AG04450 (cell line): ENCODE measurements around the gene AKAP6. TPM values are rescaled to one million over a fixed set of nuclear protein-coding genes. Genes with fewer than 3 reads are reported as not detected.
A peak's percentile ranks its signal among the peaks of the same experiment; 100 is the strongest.
"Not testable (repeated sequence)": the region's sequence is repeated elsewhere in the genome, so short reads cannot be mapped to it uniquely, and the experiment has no call there.

Experiments used
- CTCF ChIA-PET: fragments of 300-600, 350-600 bp; formaldehyde crosslinking; extraction: SDS; loops from one replicate; lab custom pipeline; 2022; ENCODE audit warnings: antibody characterized with exemption, inconsistent platforms; lab: Charles Lee
- POLR2A ChIA-PET: fragments of 350-600 bp; formaldehyde crosslinking; extraction: SDS; loops from one replicate; lab custom pipeline; 2021; ENCODE audit warnings: antibody characterized with exemption, inconsistent platforms; lab: Yijun Ruan, JAX
- DNase-seq: peaks from one replicate; pipeline ENCODE4 v3.0.0-alpha.2; 2011; ENCODE audit warnings: low read depth, low spot score
- H3K27ac ChIP-seq: one replicate; pipeline ENCODE4 v1.5.1; 2012; ENCODE audit warnings: low read depth, low read length, control low read depth
- H3K27me3 ChIP-seq: one replicate; pipeline ENCODE4 v1.6.0; 2012; ENCODE audit warnings: low read length; ENCODE audit not compliant: control insufficient read depth, insufficient read depth
- H3K4me3 ChIP-seq: 2 replicates; pipeline ENCODE4 v1.5.1; 2011; ENCODE audit warnings: mild to moderate bottlenecking, low read depth, low read length, control low read depth
- H3K9me3 ChIP-seq: 2 replicates; pipeline ENCODE4 v1.5.1; 2012; ENCODE audit warnings: low read length; ENCODE audit not compliant: control insufficient read depth, insufficient read depth
- polyA plus RNA-seq: library from polyadenylated mRNA; depleted of rRNA; stranded (reverse); fragments of >200 nt; gene quantifications from 2 replicates; pipeline ENCODE4 v1.2.3, GENCODE V29; 2011
- TF ChIP-seq, protein P1 (sequence below): IDR thresholded peaks from 2 replicates; pipeline ENCODE4 v1.5.1; 2011; ENCODE audit warnings: low read depth, low read length, control low read depth, inconsistent platforms

The AKAP6 gene
- polyA plus RNA-seq, 1 experiment, result 0.78 TPM

DNA sequence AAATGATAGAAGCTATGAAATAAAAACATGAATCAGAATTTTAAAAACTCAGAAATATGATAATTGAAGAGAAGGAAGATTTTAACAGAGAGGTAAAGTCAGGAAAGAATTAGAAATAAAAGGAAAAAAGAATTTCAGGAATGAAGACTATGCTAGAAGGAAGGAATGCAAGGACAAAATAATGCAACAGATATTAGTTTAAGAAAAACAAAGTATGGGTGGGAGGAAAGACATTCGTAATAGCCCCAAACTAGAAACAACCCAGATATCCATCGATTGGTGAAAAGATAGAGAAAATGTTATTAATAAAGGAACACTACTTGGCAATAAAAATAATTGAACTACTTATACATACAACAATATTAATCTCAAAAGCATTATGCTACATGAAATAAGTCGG lies 129.6 kb downstream of the AKAP6 start:
- CTCF ChIA-PET, result interaction anchor here (2.5 kb wide), 1 partner anchor 12 kb away, joined by 9 read pairs; no protein-coding TSS in a partner anchor
- Histone ChIP-seq H3K9me3 (no peaks in the 10 kb centered on the region), H3K27ac (no peak overlapping the region), H3K4me3 (no peak overlapping the region), H3K27me3 (no peaks in the 10 kb centered on the region)
- DNase-seq, result no peak
- TF ChIP-seq, protein P1, sequence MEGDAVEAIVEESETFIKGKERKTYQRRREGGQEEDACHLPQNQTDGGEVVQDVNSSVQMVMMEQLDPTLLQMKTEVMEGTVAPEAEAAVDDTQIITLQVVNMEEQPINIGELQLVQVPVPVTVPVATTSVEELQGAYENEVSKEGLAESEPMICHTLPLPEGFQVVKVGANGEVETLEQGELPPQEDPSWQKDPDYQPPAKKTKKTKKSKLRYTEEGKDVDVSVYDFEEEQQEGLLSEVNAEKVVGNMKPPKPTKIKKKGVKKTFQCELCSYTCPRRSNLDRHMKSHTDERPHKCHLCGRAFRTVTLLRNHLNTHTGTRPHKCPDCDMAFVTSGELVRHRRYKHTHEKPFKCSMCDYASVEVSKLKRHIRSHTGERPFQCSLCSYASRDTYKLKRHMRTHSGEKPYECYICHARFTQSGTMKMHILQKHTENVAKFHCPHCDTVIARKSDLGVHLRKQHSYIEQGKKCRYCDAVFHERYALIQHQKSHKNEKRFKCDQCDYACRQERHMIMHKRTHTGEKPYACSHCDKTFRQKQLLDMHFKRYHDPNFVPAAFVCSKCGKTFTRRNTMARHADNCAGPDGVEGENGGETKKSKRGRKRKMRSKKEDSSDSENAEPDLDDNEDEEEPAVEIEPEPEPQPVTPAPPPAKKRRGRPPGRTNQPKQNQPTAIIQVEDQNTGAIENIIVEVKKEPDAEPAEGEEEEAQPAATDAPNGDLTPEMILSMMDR, result no peak
- POLR2A ChIA-PET, result no interaction called here

DNA sequence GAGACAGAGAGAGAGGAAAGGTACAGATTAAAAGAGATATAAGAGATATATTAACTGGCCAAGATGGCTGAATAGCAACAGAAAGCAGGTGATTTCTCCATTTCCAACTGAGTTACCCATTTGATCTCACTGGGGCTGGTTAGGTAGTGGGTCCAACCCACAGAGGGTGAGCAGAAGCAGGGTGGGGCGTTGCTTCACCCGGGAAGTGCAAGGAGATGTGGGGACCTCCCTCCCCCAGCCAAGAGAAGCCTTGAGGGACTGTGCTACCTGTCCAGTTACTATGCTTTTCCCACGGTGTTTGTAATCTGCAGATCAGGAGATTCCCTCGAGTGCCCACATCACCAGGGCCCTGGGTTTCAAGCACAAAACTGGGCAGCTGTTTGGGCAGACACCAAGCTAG lies 131.2 kb downstream of the AKAP6 start:
- H3K9me3 ChIP-seq, result no peaks in the 10 kb centered on the region
- no peak for DNase-seq
- ChIA-PET CTCF (interaction anchor here (2.5 kb wide), 1 partner anchor 10 kb away, joined by 9 read pairs; no protein-coding TSS in a partner anchor), POLR2A (no interaction called here)
- no peaks in the 10 kb centered on the region for H3K27me3 ChIP-seq
- TF ChIP-seq, protein P1, result no peak
- no peak overlapping the region for H3K27ac ChIP-seq
- no peak overlapping the region for H3K4me3 ChIP-seq

DNA sequence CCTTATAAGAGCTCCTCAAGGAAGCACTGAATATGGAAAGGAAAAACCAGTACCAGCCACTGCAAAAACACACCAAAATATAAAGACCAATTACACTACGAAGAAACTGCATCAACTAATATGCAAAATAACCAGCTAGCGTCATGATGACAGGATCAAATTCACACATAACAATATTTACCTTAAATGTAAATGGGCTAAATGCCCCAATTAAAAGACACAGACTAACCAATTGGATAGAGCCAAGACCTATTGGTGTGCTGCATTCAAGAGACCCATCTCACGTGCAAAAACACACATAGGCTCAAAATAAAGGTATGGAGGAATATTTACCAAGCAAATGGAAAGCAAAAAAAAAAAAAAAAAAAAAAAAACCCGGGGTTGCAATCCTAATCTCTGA lies 133.5 kb downstream of the AKAP6 start:
- CTCF ChIA-PET, POLR2A ChIA-PET, H3K27me3 ChIP-seq, H3K27ac ChIP-seq, DNase-seq, H3K4me3 ChIP-seq, H3K9me3 ChIP-seq: not testable (repeated sequence)

DNA sequence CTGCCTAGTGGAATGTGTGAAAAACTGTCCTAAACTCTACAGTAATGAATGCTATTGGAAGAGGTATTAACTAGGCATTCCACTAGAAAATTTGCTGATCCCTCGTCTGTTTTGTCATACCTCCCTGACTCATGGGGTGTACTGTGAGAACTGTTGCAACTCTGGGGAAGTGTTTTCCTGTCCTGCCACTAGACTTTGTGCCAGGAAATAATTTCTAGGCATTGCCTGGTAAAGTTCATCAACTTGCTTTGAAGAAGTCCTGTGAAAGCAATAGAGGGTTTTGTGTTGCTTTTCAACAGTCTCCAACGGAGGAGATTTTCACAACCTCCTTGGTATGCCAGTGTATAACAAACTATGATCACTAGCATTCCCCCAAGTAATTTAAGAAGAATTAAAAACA lies 139.9 kb downstream of the AKAP6 start:
- TF ChIP-seq, protein P1, result no peak
- POLR2A ChIA-PET, result interaction anchor here (1.0 kb wide), 1 partner anchor 214 kb away, joined by 7 read pairs; no protein-coding TSS in a partner anchor
- no peak for DNase-seq
- CTCF ChIA-PET, result interaction anchor here (0.9 to 4.2 kb wide), 6 partner anchors 10 to 395 kb away, joined by 3 to 36 read pairs (median 10); no protein-coding TSS in a partner anchor
- H3K9me3 ChIP-seq, result no peaks in the 10 kb centered on the region
- H3K27ac ChIP-seq, result peak overlapping the region; percentile 40
- H3K27me3 ChIP-seq, result no peaks in the 10 kb centered on the region
- no peak overlapping the region for H3K4me3 ChIP-seq

DNA sequence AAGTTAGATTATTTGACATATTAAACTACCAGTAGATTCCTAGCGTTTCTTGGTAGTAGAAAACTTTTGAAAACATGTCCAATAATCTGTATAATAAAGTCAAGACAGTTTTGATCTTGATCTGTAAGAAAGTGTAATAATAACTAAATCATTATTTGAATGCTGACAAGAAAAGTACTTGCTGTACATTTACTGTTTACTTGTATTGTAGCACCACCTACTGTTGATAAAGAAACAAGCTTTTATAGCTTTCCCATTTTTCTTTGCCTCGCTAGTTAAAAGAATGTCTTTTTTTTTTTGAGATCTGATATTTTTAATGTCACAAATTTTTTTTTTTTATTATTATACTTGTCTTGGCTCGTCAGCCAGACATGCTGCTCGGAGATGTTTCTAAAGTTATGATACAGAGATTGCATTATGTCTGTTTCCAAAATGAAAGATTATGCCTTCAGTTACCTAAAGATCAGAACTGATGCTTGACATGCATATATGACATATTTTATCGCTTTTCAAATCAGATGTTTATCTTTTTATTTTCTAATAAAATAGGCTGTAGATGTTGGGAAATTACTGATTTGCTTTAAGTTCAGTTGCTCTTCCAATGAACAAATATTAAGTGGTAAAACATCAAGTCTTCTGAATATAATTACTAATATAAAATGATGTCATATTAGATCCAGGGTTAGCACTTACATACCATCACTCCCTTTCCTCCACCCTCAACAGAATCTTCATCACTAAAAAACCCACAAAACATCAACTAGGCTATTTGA lies 140.5 kb downstream of the AKAP6 start:
- no peak overlapping the region for H3K4me3 ChIP-seq
- TF ChIP-seq, protein P1, result peak; percentile 54

More for the DNA sequence above, 140.5 kb downstream of the AKAP6 start:
- no peak for DNase-seq
- no peaks in the 10 kb centered on the region for H3K27me3 ChIP-seq
- H3K27ac ChIP-seq, result no peak overlapping the region
- CTCF ChIA-PET, result interaction anchor here (0.6 to 4.2 kb wide), 17 partner anchors 11 to 1049 kb away, joined by 3 to 36 read pairs (median 6); partner anchors contain the start of gene HEATR5A
- no peaks in the 10 kb centered on the region for H3K9me3 ChIP-seq
- POLR2A ChIA-PET, result interaction anchor here (0.7 to 1.0 kb wide), 2 partner anchors 215 to 393 kb away, joined by 3 to 7 read pairs; partner anchors contain the start of gene ARHGAP5
